ENCODE results near the gene SUGP2. TPM values are rescaled to one million over a fixed set of nuclear protein-coding genes. Genes with fewer than 3 reads are reported as not detected.

The SUGP2 gene
- total and polyA plus RNA-seq, 2 of the 13 experiments (the other 11 are each of a cell fraction or from before 2014, with no cell fraction given), result 40.6 to 57.7 TPM

- TF ChIP-seq REXO4 (CRISPR knock-in tag; IDR thresholded peaks at IDR 0.05; ENCODE audit: borderline replicate concordance), result no peak
- TF ChIP-seq ZNF619 (CRISPR knock-in tag; IDR thresholded peaks at IDR 0.05), result no peak
- no peak for TF ChIP-seq RFX1 (IDR thresholded peaks at IDR 0.05)
- TF ChIP-seq GABPA (IDR thresholded peaks at IDR 0.05; ENCODE audit: low read depth, low read length), result no peak
- TF ChIP-seq GABPA (CRISPR knock-in tag; IDR thresholded peaks at IDR 0.05; ENCODE audit: low read depth), result no peak
- no peak for TF ChIP-seq ZNF629 (CRISPR knock-in tag; conservative IDR thresholded peaks at IDR 0.05)
- no peak for TF ChIP-seq ZNF557 (CRISPR knock-in tag; IDR thresholded peaks at IDR 0.05)
- no peak for TF ChIP-seq ZNF616 (CRISPR knock-in tag; IDR thresholded peaks at IDR 0.05; ENCODE audit: low read depth)
Observed at GRCh38 chr19:18955042-18955441, 78.3 kb downstream of the SUGP2 start (continued).

- H3K79me2 ChIP-seq (ENCODE audit: insufficient read depth, low read length), result no peaks in the 10 kb centered on the region
- no peaks in the 10 kb centered on the region for H4K20me1 ChIP-seq (ENCODE audit: insufficient read depth, low read length)
- no peaks in the 10 kb centered on the region for H3K9me3 ChIP-seq (ENCODE audit: low read length)
- H3K4me3 ChIP-seq (replicated peaks in 1 of 3; ENCODE audit: insufficient read depth in 1 of 3, low read depth in 2 of 3, low read length in 3 of 3), result no peak overlapping the region
- H3K9ac ChIP-seq (ENCODE audit: insufficient read depth, low read depth, low read length), result no peak overlapping the region
- peaks cover 42% of the 10 kb centered on the region for H3K4me1 ChIP-seq (ENCODE audit: insufficient read depth, low read length)
- TF ChIP-seq NR1H2 (CRISPR knock-in tag; IDR thresholded peaks at IDR 0.05; ENCODE audit: borderline replicate concordance, low read depth) (no peak), CHCHD3 (CRISPR knock-in tag; IDR thresholded peaks at IDR 0.05) (no peak), TFE3 (CRISPR knock-in tag; IDR thresholded peaks at IDR 0.05) (no peak)
- WGBS (ENCODE audit: low lambda C conversion rate), result 28% methylated on average over 3 of the region's 3 CpGs
- ChIA-PET POLR2A (no interaction called here), CTCF (ENCODE audit: low intra/inter-chr PET ratio, low total read pairs) (no interaction called here)
- FAIRE-seq (no peak), ATAC-seq (no peak), DNase-seq (ENCODE audit: low spot score) (no peak)
- in situ Hi-C loops (cut with HindIII; ENCODE audit: extremely low pct_ligation_motif_present, low pct_unique_long_range_greater_than_20kb) (no loop called here), intact Hi-C loops (cut with micrococcal nuclease; ENCODE audit: unreplicated experiment) (no loop called here)
- no peaks in the 10 kb centered on the region; a peak in 1 of 5 replicates for H3K27me3 ChIP-seq (ENCODE audit: control insufficient read depth in 1 of 2, insufficient read depth in 2 of 2, low read length in 2 of 2)
- no peak overlapping the region for H2AFZ ChIP-seq (ENCODE audit: low read length)
- H3K27ac ChIP-seq (ENCODE audit: extremely low read length, insufficient read depth, low read length), result no peak overlapping the region
- BruUV-seq (replicated peaks), result no TSS peak
- H3K4me2 ChIP-seq (ENCODE audit: low read depth, low read length), result no peak overlapping the region
- H3K36me3 ChIP-seq (replicated peaks in 1 of 2; ENCODE audit: control insufficient read depth in 1 of 2, insufficient read depth in 2 of 2, low read length in 2 of 2), result no peaks in the 10 kb centered on the region
Observed at GRCh38 chr19:18954094-18954493, 79.2 kb downstream of the SUGP2 start.
